Bronchial epithelial cell (primary cell): ENCODE results near the gene INHBB. TPM values are rescaled to one million over a fixed set of nuclear protein-coding genes. Genes with fewer than 3 reads are reported as not detected.
A peak's percentile ranks its signal among the peaks of the same experiment; 100 is the strongest.

Source experiments
- DNase-seq: peaks from one replicate; pipeline ENCODE4 v3.0.0-alpha.2; 2010; ENCODE audit warnings: low read depth
- FAIRE-seq: peaks from 2 replicates; lab custom pipeline; 2011; peaks lifted over from hg19 to GRCh38; lab: Jason Lieb, UNC
- H3K27me3 ChIP-seq: 2 replicates; pipeline ENCODE4 v1.5.1; 2011; ENCODE audit warnings: low read length; ENCODE audit not compliant: control insufficient read depth, insufficient read depth
- H3K36me3 ChIP-seq: 2 replicates; pipeline ENCODE4 v1.5.1; 2011; ENCODE audit warnings: low read length; ENCODE audit not compliant: control insufficient read depth, insufficient read depth
- H3K4me3 ChIP-seq: 2 replicates; pipeline ENCODE4 v1.5.1; 2011; ENCODE audit warnings: mild to moderate bottlenecking, low read depth, low read length, control low read depth
- CTCF ChIP-seq: IDR thresholded peaks from 2 replicates; pipeline ENCODE4 v1.5.1; 2011; ENCODE audit warnings: mild to moderate bottlenecking, moderate library complexity, low read length, control low read depth, inconsistent platforms; ENCODE audit not compliant: insufficient read depth, severe bottlenecking
- total RNA-seq: library from RNA; depleted of rRNA; stranded (reverse); fragments of >200 nt; gene quantifications from 2 replicates; pipeline ENCODE4 v1.2.1, GENCODE V29; 2014

INHBB gene
- total RNA-seq, 1 donor from 2014 or later: 0.53 TPM

GRCh38 chr2:120365236-120365793, 19.4 kb downstream of the INHBB start:
- no peak overlapping the region for H3K4me3 ChIP-seq
- peaks cover 5% of the 10 kb centered on the region for H3K27me3 ChIP-seq
- DNase-seq: no peak
- H3K36me3 ChIP-seq: no peaks in the 10 kb centered on the region
- TF ChIP-seq CTCF: no peak
- FAIRE-seq: no peak

- FAIRE-seq (peak; percentile 50), DNase-seq (no peak)
- TF ChIP-seq CTCF: no peak
- peaks cover 5% of the 10 kb centered on the region for H3K27me3 ChIP-seq
- no peaks in the 10 kb centered on the region for H3K36me3 ChIP-seq
- H3K4me3 ChIP-seq: no peak overlapping the region
Measured at GRCh38 chr2:120366698-120367097, 20.8 kb downstream of the INHBB start.

- peaks cover 5% of the 10 kb centered on the region for H3K27me3 ChIP-seq
- FAIRE-seq (no peak), DNase-seq (no peak)
- H3K4me3 ChIP-seq: no peak overlapping the region
- TF ChIP-seq CTCF: no peak
- no peaks in the 10 kb centered on the region for H3K36me3 ChIP-seq
Measured at GRCh38 chr2:120367221-120367620, 21.3 kb downstream of the INHBB start.

GRCh38 chr2:120367649-120368048, 21.7 kb downstream of the INHBB start:
- TF ChIP-seq CTCF: no peak
- no peak for FAIRE-seq
- H3K27me3 ChIP-seq: peaks cover 5% of the 10 kb centered on the region
- DNase-seq: no peak
- H3K36me3 ChIP-seq: no peaks in the 10 kb centered on the region
- no peak overlapping the region for H3K4me3 ChIP-seq

- Histone ChIP-seq H3K4me3 (no peak overlapping the region), H3K27me3 (peaks cover 5% of the 10 kb centered on the region), H3K36me3 (no peaks in the 10 kb centered on the region)
- no peak for TF ChIP-seq CTCF
- no peak for FAIRE-seq
- no peak for DNase-seq
Measured at GRCh38 chr2:120368086-120368485, 22.1 kb downstream of the INHBB start.

GRCh38 chr2:120369250-120369649, 23.3 kb downstream of the INHBB start:
- no peak for TF ChIP-seq CTCF
- Histone ChIP-seq H3K27me3 (peaks cover 3% of the 10 kb centered on the region), H3K36me3 (no peaks in the 10 kb centered on the region), H3K4me3 (no peak overlapping the region)
- DNase-seq (no peak), FAIRE-seq (no peak)
